T-helper 9 cell (primary cell): ENCODE results near the gene PCED1A.

Experiments
- DNase-seq: peaks from one replicate; pipeline ENCODE4 v3.0.0-alpha.2; 2020

PCED1A gene

DNA sequence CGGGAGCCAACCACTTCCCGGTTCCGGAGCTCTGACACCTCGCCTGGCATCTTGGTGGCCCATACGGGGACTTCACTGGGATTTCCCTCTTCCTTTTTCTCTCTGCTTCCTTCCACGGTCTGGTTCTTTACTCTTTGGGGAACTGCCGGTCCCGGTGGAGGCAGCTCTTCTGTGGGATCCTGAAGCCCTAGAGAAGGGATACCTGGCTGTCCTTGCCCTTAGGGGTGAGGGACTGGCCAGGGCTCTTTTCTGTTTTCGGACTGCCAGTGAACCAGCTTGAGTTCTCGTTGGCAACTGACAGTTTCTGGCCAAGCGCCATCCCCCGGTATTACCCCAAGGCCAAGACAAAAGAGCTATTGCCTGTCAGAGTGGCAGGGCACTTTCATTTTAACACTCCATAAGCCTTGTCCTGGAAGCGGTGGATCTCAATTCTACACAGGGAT is 39.1 kb downstream of the PCED1A start:
- DNase-seq = no peak

DNA sequence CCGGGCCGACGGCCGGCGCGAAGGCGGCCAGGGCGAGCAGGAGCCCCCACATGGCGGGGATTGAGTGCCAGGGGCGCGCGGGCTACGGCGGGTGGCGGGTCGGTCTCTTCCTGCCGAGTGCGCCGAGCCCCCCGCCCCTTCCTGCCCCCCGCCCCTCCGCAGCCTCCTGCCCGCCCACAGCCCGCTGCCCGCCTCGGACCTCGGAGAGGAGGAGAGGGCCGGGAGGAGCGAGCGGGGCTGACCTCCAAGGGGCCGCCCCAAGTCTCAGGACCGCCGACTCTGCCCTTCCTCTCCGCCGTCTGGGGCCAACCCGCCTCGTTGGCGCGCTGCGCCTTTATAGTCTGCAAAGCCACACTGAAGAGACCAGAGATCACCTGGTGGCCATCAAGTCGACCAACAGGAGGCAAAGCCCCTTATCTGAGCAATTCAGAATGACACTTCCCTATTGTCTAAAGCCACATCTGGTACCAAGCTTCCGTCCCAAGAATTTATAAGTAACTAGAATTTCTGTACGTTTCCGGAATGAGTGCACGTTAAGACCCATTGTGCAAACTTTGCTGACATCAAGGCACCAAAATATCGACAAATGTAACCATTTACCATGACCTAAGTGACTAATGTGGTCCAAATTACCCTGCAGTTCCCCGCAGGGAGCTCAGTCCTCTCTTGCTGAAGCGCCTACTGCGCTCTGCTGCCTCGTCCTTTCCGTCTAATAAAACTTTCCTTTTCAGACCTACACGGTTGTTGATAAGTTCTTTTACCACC is 39.8 kb downstream of the PCED1A start, which contains the start of gene CPXM1:
CPXM1 (minus strand) TSS at position 107 of the 765 bp plus-strand sequence; CDS start at position 52, 55 bp downstream.
- DNase-seq = no peak

DNA sequence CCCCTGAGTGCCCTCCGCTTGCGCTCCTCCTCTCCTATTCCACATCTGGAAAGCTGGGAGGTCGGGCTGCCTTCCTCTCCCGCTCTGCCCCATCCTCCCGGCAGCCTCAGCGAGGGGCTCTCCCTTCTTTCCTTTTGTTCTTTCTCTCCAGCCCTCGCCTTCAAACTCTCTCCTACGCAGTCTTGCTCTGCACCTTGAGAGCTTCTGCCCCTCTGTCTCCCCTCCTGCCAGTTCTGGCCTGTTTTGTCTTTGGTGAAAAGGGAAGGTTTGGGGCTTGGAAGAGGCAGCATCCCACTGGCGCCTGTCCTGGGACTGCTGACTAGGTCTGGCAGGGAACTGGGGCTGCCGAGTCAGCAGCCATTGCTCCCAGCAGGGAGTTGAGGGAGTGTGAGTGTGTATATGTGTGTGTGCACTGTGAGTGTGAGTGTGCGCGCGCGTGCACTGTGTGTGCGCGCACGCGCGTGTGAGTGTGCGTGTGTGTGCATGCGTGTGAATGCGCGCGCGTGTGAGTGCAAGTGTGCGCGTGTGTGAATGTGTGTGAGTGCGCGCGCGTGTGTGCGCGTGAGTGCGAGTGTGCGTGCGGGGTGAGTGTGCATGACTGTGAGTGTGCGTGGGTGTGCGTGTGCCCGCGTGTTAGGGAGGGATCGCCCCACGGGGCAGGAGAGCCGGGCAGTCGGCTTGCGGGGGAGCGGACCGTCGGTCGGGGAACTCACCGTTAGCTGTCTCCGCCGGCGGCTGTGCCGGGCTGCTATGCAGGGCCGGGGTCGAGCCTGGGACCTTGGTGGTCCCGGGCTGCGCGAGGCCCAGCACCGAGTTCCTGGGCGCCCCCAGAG is 40.6 kb downstream of the PCED1A start:
- DNase-seq = no peak

DNA sequence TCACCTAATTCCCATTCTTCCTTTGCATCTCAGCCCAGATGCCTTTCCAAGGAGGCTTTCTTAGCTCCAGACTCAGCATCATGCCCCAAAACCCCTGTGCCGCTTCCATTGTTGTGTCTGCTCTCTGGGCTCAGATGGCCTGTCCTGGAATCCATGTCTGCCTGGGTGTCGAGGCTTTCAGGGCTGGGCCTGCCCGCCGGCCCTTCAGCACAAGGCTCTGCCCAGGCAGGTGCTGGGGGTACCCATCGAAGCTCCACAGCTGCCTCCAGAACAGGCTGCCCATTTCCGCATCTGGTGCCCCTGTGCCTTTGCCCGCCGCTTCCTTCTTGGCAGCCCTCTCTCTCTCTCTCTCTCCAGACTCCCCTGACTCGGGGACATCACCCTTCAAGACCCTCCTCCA is 41.2 kb downstream of the PCED1A start:
- DNase-seq = no peak

DNA sequence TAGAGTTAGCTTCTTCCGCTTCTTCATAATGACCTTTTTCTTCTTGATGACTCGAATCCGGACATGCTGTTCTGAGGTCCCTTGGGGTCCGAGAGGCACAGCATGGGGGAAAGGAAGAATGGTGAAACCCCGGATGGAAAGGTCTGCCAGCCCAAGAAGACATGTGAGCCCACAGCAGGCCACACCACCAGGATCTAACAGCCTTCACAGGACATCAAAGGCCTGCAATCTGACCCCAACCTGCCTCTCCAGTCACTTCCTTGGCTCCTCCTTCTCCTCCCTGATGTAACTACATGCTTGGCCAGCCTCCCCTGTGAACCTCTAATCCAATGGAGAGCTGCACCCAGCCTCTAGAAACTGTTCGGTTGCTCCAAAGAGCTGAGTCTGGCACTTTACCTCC is 41.6 kb downstream of the PCED1A start:
- DNase-seq = no peak

DNA sequence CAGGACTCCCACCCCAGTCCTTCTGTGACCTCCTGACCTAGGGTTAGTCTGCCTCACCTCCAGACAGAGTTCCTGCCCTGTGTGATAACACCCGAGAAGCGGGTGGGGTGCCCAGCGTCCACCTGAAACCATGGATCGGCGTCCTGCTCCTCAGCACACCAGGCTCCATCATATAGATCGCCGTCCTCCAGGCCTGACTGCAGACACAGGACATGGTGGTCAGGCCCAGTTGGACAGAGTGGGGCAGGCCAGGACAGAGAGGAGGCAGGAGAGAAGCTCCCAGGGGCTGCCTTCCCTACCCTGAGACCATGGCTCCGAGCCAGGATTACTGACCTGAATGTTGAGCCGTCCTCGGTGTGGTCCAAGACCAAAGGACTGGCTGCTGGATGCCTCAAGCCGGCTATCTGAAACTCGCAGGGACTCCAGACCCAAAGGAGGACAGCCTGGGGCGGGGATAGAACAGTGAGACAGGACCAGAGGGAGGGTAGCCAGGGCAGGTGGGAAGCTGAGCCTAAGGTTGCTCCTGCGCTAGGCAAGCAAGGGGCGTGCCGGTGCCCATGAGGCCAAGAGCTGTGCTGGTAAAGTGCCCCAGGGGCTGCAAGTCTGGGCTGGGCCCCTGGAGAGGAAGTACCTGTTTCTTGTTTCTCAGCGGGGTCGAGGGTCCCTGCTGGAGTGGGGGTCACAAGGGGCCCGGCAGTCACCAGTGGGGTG is 42.2 kb downstream of the PCED1A start:
- no peak for DNase-seq

DNA sequence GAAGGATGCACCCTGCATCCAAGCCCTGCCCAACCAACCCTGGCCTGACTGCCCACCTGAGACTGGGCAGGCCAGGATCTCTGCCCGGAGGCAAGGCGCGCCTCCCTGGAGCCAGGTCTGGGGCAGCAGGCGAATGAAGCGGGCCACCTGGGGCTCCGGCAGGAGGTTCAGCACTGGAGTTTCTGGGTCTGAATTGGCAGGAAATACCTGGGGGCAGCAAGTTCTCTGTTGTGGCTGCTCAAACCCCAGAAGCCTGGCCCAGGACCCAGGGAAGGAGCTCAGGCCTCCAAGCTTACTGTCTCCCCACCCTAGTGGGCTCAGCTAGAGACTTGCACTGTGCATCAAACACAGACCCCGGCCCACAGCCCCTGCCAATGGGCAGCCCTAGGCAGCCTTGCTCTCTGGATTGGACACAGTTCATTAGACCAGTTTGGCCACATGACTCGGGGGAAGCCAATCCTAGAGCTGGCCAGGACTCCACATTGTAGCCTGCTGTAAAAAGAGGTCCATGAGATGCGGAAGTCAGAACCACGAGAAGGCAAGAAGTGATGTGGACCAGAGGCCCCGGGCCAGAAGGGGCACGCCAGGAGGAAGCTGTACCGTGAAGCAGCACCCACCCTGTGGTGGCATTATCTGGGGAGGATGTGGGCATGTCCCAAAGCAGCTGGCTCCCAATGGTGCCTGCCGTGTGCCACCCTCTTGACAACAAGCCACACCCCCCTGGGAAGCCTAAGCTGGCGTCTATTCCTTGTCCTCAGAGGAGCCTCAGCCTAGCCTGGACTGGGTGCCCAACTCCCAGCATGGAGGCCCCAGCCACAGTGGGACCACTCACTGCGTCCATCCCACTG is 43.1 kb downstream of the PCED1A start:
- no peak for DNase-seq

DNA sequence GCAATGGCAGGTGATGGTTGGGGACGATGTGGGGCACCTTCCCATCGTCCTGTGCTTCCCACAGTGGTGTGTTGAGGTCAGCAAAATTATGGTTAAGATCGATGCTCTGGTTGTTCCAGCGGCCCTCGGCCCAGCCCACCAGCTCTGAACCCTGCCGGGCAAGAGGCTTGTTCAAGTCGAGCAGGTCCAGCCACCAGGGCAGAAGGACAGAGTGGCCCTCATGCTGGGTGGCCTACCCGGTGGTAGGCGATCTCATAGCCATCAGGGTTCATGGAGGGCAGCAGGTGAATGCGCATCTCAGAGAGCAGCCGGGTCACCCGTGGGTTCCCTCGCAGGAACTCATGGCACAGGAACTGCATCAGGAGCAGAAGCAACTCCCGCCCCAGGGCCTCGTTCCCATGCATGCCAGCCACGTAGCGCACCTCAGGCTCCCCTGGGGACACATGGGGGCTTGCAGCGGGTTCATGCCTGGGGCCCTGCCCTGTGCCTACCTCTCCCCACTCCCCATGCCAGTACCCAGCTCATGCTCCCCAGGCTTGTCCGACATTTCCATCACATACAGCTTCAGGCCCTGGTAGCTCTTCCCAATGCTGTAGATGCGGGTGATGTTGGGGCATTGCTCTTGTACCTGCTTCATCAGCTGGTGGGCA is 44.3 kb downstream of the PCED1A start:
- no peak for DNase-seq

DNA sequence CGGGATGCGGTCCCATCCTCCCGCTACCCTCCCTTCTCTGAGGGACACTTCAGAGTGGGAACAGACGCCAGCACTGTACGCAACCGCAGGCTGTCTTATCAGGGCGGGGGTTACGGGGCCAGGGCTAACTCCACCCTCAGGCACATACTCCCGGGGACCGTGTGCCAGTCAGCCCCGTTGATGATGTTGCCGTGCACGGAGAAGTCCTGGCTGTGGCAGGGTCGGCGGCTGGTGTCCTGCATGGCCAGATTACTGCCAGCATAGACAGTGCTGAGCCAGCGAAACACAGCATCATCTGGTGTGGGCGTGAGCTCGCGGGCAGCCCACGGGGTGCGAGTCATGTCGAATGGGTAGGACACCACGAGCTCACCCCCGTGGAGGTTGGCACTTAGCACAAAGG is 45.0 kb downstream of the PCED1A start:
- no peak for DNase-seq

DNA sequence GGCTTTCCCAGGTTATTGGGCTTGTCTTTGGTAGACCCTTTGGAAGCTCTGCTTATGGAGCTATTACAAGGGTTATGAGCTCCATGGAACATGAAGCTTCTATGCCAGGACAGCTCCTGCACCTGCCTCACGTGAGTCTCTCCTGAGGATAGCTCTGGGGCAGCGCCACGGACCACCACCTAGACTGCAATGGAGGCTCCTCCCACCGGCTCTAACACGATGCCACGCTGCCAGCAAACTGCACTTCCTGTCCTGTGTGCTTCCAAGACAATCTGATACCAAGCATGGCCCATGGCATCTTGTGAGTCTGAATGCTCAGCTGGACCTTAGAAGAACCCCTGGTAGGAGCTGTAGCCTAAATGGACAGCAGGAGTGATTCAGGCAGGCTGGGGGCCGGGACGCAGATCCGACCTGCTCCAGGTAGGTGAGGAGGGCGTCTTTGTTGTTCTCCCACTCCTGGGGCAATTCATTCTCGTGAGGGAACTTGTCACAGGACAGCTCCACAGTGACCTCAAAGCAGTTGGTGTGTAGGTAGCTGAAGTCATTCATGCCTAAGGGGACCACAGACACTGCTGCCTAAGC is 45.5 kb downstream of the PCED1A start:
- DNase-seq = no peak

DNA sequence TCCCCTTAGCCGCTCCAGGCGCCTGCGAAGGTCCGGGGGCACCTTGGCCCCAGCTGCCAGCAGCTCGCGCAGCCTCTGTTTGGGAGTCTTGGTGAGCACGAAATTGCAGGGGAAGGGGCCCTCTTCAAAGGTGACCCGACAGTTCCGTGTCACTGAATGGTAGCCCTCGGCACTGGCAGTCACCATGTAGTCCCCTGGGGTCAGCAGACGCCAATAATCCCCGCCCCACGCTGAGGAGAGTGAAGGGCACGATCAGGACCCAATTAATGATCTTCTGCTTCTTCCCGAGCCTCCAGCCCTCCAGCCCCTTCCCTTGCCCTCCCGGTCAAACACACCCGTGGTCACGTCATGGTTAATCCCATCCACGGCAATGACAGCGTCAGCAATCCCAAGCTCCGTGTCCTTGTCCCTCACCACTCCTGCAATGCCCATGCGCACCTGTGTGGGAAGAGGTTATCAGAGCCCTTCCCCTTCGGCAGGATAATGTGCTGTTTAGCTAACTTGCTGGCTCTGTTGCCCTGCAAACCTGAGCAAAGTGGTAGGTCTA is 46.2 kb downstream of the PCED1A start:
- DNase-seq = no peak

DNA sequence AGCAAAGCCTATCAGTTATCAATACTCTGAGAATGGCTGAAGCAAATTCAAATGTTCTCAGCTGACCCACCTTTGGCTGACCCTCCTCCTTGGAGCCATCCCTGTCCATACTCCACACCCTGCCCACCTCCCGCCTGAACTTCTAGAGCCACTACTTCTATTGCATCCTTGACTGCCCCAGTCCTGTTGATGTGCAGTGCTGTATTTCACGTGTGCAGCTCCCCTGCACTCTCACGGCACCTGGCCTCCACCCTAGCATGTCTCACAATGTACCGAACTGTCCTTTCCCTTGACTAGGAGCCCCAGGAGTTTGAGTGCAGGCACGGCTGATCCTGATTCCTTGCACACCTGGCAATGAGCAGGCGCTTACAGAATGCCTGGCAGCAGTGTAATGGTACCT is 47.0 kb downstream of the PCED1A start:
- DNase-seq = no peak
